ENCODE measurements around the gene MPP3.

The MPP3 gene

DNA sequence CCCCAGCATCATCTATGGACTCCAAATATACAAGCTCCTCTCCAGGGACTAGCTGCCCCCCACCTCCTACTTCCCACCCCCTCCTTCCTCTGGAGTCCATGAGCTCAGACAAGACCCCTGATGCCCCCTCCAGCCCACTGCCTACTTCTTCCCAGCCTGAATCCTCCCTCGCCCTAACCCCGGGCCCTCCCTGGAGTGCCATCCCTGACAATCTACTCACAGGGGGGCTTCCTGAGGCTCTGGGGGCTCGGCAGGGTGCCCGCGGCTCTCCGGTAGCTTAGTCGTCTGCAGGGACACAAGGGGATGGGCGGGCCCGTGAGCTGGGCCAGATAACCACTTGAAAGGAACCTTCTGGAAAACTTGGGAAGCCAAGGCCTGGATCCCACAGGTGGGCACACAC is 15.1 kb downstream of the MPP3 start:
- Histone ChIP-seq H3K79me2 (ENCODE audit: insufficient read depth, low read depth) (no peaks in the 10 kb centered on the region), H4K20me1 (ENCODE audit: insufficient read depth) (no peaks in the 10 kb centered on the region), H3K4me1 (ENCODE audit: low read depth, poor library complexity, severe bottlenecking) (no peaks in the 10 kb centered on the region), H3K4me2 (no peak overlapping the region), H3K4me3 (IDR thresholded peaks at IDR 0.05; ENCODE audit: insufficient read depth, low read depth, low read length) (no peak overlapping the region), H2AFZ (ENCODE audit: low read depth) (no peak overlapping the region), H3K27me3 (ENCODE audit: insufficient read depth, low read depth) (no peaks in the 10 kb centered on the region), H3K27ac (no peak overlapping the region), H3K9ac (no peak overlapping the region), H3K36me3 (ENCODE audit: insufficient read depth) (no peaks in the 10 kb centered on the region)
- TF ChIP-seq CTCF (conservative IDR thresholded peaks at IDR 0.05; ENCODE audit: low read depth, low read length): no peak

DNA sequence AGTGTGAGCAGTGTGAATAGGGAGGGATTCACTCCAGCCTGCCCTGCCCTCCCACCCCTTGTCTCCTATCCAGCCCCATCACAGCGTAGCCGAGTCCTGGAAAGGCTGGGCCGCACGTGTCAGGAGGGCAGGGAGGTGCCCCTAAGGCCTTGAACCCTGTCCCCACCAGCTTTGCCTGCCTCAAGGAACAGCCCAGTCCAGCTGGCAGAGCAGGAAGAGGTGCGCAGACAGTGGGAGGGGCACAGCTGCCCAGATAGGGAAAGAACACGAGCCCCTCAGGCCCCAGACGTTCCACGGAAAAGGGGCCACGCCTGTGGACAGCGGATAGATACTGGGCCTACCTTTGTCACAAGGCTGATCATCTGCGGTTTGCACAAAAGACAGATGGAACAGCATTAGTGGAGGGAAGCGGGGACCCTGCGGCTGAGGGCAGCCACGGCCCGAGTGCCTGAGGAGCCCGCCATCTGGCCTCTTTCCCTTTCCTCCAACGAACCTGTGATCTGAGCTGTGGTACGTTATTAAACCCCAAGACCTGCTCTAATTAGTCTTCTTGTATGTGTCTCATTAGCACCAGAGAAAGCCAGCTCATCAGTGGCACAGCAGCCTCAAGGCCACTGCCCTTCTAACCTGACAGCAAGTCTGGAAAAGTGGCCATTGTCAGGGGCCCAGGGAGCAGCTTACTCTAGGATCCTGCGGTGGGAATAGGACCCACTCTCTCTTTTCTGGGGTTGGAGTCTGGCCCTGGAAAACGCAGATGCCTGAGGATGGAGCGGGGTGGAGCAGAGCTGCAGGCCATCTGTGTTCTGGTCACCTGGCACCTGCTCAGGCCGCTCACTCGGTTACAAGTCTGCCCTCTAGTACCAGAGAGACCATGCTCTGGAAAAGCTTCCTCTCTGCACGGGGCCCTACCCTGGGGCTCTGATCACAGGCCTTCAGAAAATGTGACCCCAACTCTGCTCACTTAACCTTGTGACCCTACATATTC is 16.3 kb downstream of the MPP3 start:
- Histone ChIP-seq H3K4me3 (IDR thresholded peaks at IDR 0.05; ENCODE audit: insufficient read depth, low read depth, low read length) (no peak overlapping the region), H4K20me1 (ENCODE audit: insufficient read depth) (no peaks in the 10 kb centered on the region), H3K79me2 (ENCODE audit: insufficient read depth, low read depth) (no peaks in the 10 kb centered on the region), H3K9ac (no peak overlapping the region), H3K4me2 (no peak overlapping the region), H3K27ac (no peak overlapping the region), H2AFZ (ENCODE audit: low read depth) (no peak overlapping the region), H3K36me3 (ENCODE audit: insufficient read depth) (no peaks in the 10 kb centered on the region), H3K4me1 (ENCODE audit: low read depth, poor library complexity, severe bottlenecking) (no peaks in the 10 kb centered on the region), H3K27me3 (ENCODE audit: insufficient read depth, low read depth) (no peaks in the 10 kb centered on the region)
- TF ChIP-seq CTCF (conservative IDR thresholded peaks at IDR 0.05; ENCODE audit: low read depth, low read length): no peak

DNA sequence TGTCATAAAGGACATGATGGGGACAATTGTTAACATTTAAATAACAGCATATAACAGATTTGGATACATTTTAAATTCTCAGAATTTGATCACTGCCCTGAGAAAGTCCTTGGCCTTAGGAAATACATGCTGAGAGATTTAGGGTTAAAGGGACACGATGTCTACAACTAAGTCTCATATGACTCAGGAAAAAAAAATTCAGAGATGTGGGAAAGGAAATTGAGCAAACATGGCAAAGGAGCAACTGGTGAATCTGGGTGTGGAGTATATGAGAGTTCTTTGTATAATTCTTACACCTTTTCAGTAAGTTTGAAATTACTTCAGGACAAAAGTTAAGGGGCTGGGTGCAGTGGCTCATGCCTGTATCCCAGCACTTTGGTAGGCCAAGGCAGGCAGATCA is 18.2 kb downstream of the MPP3 start:
- Histone ChIP-seq H3K4me3 (IDR thresholded peaks at IDR 0.05; ENCODE audit: insufficient read depth, low read depth, low read length) (no peak overlapping the region), H3K79me2 (ENCODE audit: insufficient read depth, low read depth) (no peaks in the 10 kb centered on the region), H3K9ac (no peak overlapping the region), H2AFZ (ENCODE audit: low read depth) (no peak overlapping the region), H3K4me1 (ENCODE audit: low read depth, poor library complexity, severe bottlenecking) (no peaks in the 10 kb centered on the region), H3K4me2 (no peak overlapping the region), H4K20me1 (ENCODE audit: insufficient read depth) (no peaks in the 10 kb centered on the region), H3K36me3 (ENCODE audit: insufficient read depth) (no peaks in the 10 kb centered on the region), H3K27me3 (ENCODE audit: insufficient read depth, low read depth) (no peaks in the 10 kb centered on the region), H3K27ac (no peak overlapping the region)
- TF ChIP-seq CTCF (conservative IDR thresholded peaks at IDR 0.05; ENCODE audit: low read depth, low read length): no peak

- Histone ChIP-seq H3K9ac (no peak overlapping the region), H3K4me3 (IDR thresholded peaks at IDR 0.05; ENCODE audit: insufficient read depth, low read depth, low read length) (no peak overlapping the region), H3K36me3 (ENCODE audit: insufficient read depth) (no peaks in the 10 kb centered on the region), H3K27ac (no peak overlapping the region), H3K79me2 (ENCODE audit: insufficient read depth, low read depth) (no peaks in the 10 kb centered on the region), H2AFZ (ENCODE audit: low read depth) (no peak overlapping the region), H3K4me1 (ENCODE audit: low read depth, poor library complexity, severe bottlenecking) (no peaks in the 10 kb centered on the region), H3K4me2 (no peak overlapping the region), H3K27me3 (ENCODE audit: insufficient read depth, low read depth) (no peaks in the 10 kb centered on the region), H4K20me1 (ENCODE audit: insufficient read depth) (no peaks in the 10 kb centered on the region)
- TF ChIP-seq CTCF (conservative IDR thresholded peaks at IDR 0.05; ENCODE audit: low read depth, low read length): no peak
Observed at GRCh38 chr17:43814026-43814425, 18.9 kb downstream of the MPP3 start.
